GM19099 (cell line): Measurements from ENCODE around the gene FAM20B.
A peak's percentile ranks its signal among the peaks of the same experiment; 100 is the strongest.

ENCODE experiments used
- POLR2A ChIP-seq: IDR thresholded peaks from 3 replicates; pipeline ENCODE4 v1.6.1; 2011; ENCODE audit warnings: low read depth; ENCODE audit not compliant: insufficient read length; ENCODE audit errors: extremely low read depth

Gene FAM20B

GRCh38 chr1:179016706-179017382, 8.8 kb upstream of the FAM20B start:
- no peak for TF ChIP-seq POLR2A

GRCh38 chr1:179017383-179018326, 8.0 kb upstream of the FAM20B start:
- no peak for TF ChIP-seq POLR2A

- no peak for TF ChIP-seq POLR2A
Observed at GRCh38 chr1:179021873-179022272, 3.8 kb upstream of the FAM20B start.

DNA sequence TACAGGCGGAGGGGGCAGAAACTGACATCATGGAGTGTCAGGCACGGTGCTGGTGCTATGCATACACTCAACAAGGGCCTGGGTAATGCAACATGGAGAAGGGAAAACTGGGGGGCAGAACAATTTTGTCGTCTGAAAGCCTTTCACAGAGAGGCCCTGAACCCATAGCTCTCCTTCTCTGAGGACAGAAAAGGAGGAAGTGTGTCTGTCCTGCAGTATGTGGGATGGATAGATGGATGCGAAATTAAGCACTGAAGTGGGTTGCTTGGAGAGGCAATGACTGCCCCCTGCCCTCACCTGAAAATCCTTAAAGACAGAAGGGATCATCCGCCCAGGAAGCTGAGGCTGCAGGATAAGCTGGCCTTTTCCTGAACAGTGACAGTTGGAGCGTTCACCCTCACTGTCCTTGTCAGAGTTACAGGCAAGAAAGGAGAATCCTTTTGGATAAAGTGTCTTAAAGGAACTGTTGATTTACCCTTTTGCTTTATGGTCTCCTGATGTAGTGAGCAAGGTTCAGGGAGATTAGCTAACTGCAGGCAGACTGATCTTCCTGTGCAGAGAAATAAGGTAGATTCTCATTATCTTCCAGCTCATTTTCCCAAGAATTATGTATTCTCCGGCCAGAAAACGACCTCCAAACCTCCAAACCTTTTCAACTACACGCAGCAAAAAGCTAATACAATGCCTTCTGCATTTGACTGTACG, 1.6 kb upstream of the FAM20B start:
- TF ChIP-seq POLR2A = no peak

DNA sequence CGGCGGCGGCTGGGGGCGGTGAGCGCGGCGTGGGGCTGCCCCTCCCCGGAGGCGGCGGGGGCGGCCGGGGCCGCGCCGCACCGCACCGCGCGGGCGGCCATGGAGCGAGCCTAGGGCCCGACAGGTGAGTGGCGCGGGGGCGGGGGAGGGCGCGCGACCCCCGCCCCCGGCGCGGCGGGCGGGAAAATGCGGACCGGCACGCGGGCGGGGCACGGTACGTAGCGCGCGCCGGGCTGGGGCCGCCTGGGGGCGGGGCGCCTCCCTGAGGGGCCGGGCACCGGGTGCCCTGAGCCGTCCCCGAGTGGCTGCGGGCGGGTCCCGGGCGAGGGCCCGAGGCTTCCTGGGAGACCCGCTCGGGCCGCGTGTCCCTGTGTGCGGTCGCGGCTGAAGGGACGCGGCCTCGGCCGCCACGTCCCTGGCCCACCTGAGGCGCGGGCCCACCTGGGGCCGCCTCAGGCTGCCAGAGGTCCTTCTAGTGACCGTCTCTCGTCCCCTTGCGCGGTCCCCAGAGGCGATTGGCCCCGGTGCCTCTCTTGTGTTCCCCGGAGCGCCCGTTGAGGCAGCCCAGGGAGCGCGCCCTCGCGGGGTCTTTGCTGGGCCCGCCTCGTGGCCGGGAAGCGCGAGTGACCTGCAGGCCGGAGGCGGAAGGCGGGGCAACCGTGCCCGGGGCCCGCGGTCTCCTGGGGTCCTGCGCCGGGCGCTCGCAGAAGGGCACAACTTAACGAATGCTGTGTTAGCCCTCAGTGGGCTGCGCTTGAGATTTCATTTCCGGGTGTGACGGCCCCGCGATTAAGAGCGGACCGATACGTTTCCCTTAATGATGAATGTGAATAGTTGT, 500 bp downstream of the FAM20B start:
- TF ChIP-seq POLR2A = peak; percentile 49

DNA sequence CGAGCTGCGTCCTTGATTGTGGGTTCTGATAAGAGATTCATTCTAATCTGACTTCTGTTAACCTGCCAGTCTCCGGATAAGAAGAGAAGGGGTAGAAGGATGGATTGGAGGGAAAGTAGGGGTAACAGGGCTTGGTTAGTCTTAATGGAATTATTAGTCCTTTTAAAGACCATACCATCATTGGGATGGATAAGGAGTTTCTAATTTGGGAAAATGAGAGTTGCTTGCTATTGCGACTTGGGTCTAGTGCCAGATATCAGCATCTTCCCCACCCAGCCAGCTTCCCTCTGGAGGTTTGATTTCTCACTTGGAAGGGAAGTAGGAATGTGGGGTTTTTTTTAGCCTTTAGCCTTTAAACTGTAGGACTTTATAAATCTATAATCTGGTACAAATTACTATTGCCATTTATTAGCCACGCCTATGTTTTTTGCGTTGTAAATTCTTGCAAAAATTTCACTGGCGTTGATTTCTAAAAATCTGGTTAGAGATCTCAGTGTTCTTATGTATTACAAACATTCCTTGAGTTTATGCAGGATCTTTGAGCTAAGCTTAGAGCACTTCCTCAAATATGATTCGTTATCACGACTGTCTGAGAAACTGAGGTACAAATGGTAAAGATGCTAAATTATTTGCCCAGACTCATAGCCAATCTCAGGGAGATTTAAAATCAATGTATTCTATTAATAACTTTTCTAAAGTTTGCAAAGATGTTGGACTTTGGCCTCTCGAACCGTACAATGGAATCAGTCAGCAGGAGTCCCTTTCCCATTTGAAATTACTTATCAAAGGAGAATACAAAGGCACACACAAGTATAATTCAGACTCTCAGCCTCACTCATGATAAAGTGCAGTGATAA, 1.3 kb downstream of the FAM20B start:
- TF ChIP-seq POLR2A = no peak

GRCh38 chr1:179029321-179029759, 3.6 kb downstream of the FAM20B start:
- no peak for TF ChIP-seq POLR2A

- no peak for TF ChIP-seq POLR2A
Observed at GRCh38 chr1:179030130-179030529, 4.4 kb downstream of the FAM20B start.

- no peak for TF ChIP-seq POLR2A
Observed at GRCh38 chr1:179030683-179031082, 5.0 kb downstream of the FAM20B start.

DNA sequence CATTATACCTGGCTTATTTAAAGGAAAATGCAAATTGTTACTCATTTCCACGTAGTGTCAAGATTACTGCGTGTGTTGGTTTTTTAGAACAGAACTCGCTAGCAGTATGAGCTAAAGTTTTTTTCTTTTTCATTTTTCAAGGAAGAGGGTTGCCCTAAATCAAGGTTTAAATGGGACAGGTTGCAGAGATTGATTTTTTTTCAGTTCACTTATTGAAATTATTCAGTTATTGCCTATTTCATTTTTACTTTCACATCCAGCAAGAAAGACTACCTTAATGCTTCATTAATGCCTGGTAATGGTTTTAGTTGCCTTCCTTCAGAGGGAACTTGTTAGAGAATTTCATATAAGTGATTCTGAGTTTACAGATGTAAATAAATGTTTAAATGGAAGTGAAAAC, 5.6 kb downstream of the FAM20B start:
- no peak for TF ChIP-seq POLR2A

GRCh38 chr1:179031855-179032513, 6.3 kb downstream of the FAM20B start:
- TF ChIP-seq POLR2A = no peak

GRCh38 chr1:179034720-179035119, 9.0 kb downstream of the FAM20B start:
- no peak for TF ChIP-seq POLR2A

GRCh38 chr1:179036844-179037465, 11.3 kb downstream of the FAM20B start:
- no peak for TF ChIP-seq POLR2A
